ENCODE measurements around the gene FBLN2.

- TF ChIP-seq PHF8 (IDR thresholded peaks at IDR 0.05; ENCODE audit: borderline replicate concordance, low read depth) (no peak), CTCF (IDR thresholded peaks at IDR 0.05) (no peak), EP300 (IDR thresholded peaks at IDR 0.05) (no peak), PBX3 (IDR thresholded peaks at IDR 0.05) (no peak), EHMT2 (IDR thresholded peaks at IDR 0.05; ENCODE audit: low read depth) (no peak), CHD2 (IDR thresholded peaks at IDR 0.05; ENCODE audit: low read length, partially characterized antibody) (no peak), NPAS2 (CRISPR knock-in tag; IDR thresholded peaks at IDR 0.05; ENCODE audit: borderline replicate concordance) (no peak), USF2 (IDR thresholded peaks at IDR 0.05) (no peak), RCOR1 (IDR thresholded peaks at IDR 0.05; ENCODE audit: low read depth, low read length) (no peak)
These were observed 59.1 kb downstream of the FBLN2 start for GRCh38 chr3:13607821-13608597.

All from A549 (cell line).